MM.1S (cell line): Measurements from ENCODE around the gene RFX2.

Experiments
- DNase-seq: peaks from one replicate; pipeline ENCODE4 v3.0.0-alpha.2; 2015
- H2AFZ ChIP-seq: fragments of 300-600 bp; sonication (generic); 2 replicates; pipeline ENCODE4 v1.6.0; 2016; ENCODE audit warnings: antibody characterized with exemption, low read length
- H3F3A ChIP-seq: fragments of 300-600 bp; sonication (generic); 2 replicates; pipeline ENCODE4 v1.6.1; 2016; ENCODE audit warnings: mild to moderate bottlenecking, antibody characterized with exemption, low read length, moderate library complexity, mixed read lengths; ENCODE audit not compliant: insufficient read depth
- H3K27ac ChIP-seq: fragments of 300-600 bp; sonication (generic); 2 replicates; pipeline ENCODE4 v1.5.1; 2016; ENCODE audit warnings: mild to moderate bottlenecking, low read length
- H3K27me3 ChIP-seq: fragments of 300-600 bp; sonication (generic); replicated peaks from 2 replicates; pipeline ENCODE4 v1.6.0; 2016; ENCODE audit warnings: low read length; ENCODE audit not compliant: insufficient read depth
- H3K36me3 ChIP-seq: fragments of 300-600 bp; sonication (generic); replicated peaks from 2 replicates; pipeline ENCODE4 v1.6.1; 2016; ENCODE audit warnings: mild to moderate bottlenecking, low read length, mixed read lengths; ENCODE audit not compliant: insufficient read depth
- H3K4me1 ChIP-seq: fragments of 300-600 bp; sonication (generic); 2 replicates; pipeline ENCODE4 v1.6.1; 2016; ENCODE audit warnings: low read length, mixed read lengths
- H3K4me2 ChIP-seq: fragments of 300-600 bp; sonication (generic); 2 replicates; pipeline ENCODE4 v1.6.0; 2016; ENCODE audit warnings: low read depth, low read length
- H3K4me3 ChIP-seq: fragments of 300-600 bp; sonication (generic); 2 replicates; pipeline ENCODE4 v1.5.1; 2016; ENCODE audit warnings: low read length, mixed read lengths
- H3K79me2 ChIP-seq: fragments of 300-600 bp; sonication (generic); 2 replicates; pipeline ENCODE4 v1.6.1; 2016; ENCODE audit warnings: mixed run types, low read length, mixed read lengths
- H3K9ac ChIP-seq: fragments of 300-600 bp; sonication (generic); 2 replicates; pipeline ENCODE4 v1.6.1; 2016; ENCODE audit warnings: low read length, mixed read lengths
- H3K9me2 ChIP-seq: fragments of 300-600 bp; sonication (generic); replicated peaks from 2 replicates; pipeline ENCODE4 v1.6.1; 2016; ENCODE audit warnings: mild to moderate bottlenecking, low read length, mixed read lengths; ENCODE audit not compliant: insufficient read depth
- H3K9me3 ChIP-seq: fragments of 300-600 bp; sonication (generic); replicated peaks from 2 replicates; pipeline ENCODE4 v1.6.1; 2016; ENCODE audit warnings: mild to moderate bottlenecking, low read length, mixed read lengths; ENCODE audit not compliant: insufficient read depth
- H4K20me1 ChIP-seq: fragments of 300-600 bp; sonication (generic); 2 replicates; pipeline ENCODE4 v1.6.1; 2016; ENCODE audit warnings: mild to moderate bottlenecking, low read length, moderate library complexity, mixed read lengths; ENCODE audit not compliant: insufficient read depth
- EZH2 ChIP-seq: fragments of 300-600 bp; sonication (generic); optimal IDR thresholded peaks from 2 replicates; pipeline ENCODE3; 2017; ENCODE audit warnings: low read depth, mild to moderate bottlenecking, antibody characterized with exemption, low read length, mixed read lengths
- EZH2phosphoT487 ChIP-seq: fragments of 300-600 bp; sonication (generic); IDR thresholded peaks from 2 replicates; pipeline ENCODE4 v1.6.1; 2018; ENCODE audit warnings: antibody characterized with exemption, low read length
- TF ChIP-seq, protein P1 (sequence below): fragments of 300-600 bp; sonication (generic); IDR thresholded peaks from 2 replicates; pipeline ENCODE4 v1.5.1; 2016; ENCODE audit warnings: antibody characterized with exemption, low read length, mixed read lengths

The RFX2 gene

DNA sequence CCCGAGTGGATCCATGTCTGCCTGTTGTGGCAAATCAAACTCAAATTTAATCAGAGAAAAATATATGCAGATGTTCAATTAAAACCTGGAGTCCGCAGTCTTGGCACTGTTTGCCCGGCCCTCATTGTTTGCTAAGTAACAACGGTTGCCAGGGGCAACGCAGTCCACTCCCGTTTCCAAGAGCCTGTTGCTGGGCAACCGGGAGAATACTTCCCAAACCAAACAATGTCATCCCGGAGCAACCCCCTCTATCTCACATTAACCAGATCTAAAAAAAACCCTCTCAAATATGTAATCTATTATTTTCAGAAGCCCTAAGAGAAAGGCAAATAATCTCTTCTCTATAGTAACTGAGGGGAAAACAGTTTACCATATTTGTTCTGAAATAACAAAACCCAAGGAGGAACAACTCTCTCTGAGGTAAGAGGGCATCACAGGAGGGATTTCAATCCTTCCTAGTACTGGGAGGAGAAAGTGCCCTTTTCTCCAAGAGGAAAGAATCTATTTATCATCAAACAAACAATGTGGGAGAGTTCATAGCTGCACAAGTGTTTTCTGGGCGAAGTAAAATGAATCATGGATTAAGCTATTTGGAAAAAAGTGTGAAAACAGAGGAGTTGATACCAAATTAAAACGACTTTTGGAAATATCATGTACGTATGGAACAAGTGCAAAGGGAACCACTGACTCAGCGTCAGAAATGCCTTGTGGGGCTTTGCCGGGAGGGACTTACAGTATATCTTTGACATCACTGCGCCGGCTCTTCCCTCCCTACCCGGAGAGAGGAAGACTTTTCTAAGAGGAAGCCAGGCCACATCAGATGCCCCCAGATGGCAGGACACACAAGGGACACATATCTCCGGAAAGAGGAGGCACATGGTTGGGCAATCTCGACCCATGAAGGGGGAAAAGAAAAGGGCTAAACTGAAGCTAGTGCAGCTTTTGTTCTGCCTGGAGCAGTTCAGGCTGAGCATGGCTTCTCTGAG, 43.3 kb downstream of the RFX2 start:
- no peak overlapping the region for H3K9ac ChIP-seq
- H2AFZ ChIP-seq, result no peak overlapping the region

DNA sequence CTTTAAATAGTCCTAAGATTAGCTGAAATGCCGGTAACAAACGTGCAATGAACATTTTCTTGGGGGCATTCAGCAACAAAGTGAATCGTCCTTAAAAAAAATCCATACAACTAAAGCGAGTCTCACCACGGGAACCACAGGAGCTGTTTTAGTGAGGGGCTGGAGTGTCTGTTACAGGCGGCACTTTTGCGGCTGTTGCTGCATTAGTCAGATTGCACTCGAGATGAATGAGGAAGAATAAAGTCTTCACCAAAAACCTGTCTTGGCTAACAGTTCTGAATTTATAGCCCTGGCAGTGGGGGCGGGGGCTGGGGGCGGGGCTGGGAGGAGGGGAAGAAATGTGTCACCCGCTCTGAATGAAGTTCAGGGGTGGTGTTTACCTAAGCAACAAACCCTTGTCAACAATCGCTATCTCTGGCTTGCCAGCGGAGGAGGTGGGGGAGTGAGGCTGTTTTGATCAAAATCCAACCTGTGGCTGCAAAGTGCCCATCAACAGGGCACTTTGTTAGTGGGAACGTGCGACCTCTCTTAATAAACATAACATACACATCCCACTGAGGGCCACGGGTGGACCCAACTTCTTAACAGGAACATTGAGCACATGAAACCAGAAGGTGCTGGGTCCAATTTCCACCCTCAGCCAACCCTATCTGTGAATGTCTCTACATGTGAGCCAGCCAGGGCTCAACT, 44.5 kb downstream of the RFX2 start:
- H4K20me1 ChIP-seq, result no peaks in the 10 kb centered on the region
- no peaks in the 10 kb centered on the region for H3K4me1 ChIP-seq
- DNase-seq, result no peak
- no peaks in the 10 kb centered on the region for H3F3A ChIP-seq
- TF ChIP-seq EZH2 (no peak), EZH2phosphoT487 (no peak)
- TF ChIP-seq, protein P1, sequence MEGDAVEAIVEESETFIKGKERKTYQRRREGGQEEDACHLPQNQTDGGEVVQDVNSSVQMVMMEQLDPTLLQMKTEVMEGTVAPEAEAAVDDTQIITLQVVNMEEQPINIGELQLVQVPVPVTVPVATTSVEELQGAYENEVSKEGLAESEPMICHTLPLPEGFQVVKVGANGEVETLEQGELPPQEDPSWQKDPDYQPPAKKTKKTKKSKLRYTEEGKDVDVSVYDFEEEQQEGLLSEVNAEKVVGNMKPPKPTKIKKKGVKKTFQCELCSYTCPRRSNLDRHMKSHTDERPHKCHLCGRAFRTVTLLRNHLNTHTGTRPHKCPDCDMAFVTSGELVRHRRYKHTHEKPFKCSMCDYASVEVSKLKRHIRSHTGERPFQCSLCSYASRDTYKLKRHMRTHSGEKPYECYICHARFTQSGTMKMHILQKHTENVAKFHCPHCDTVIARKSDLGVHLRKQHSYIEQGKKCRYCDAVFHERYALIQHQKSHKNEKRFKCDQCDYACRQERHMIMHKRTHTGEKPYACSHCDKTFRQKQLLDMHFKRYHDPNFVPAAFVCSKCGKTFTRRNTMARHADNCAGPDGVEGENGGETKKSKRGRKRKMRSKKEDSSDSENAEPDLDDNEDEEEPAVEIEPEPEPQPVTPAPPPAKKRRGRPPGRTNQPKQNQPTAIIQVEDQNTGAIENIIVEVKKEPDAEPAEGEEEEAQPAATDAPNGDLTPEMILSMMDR, result no peak
- H3K4me3 ChIP-seq, result no peak overlapping the region
- no peak overlapping the region for H2AFZ ChIP-seq
- H3K36me3 ChIP-seq, result no peaks in the 10 kb centered on the region
- no peak overlapping the region for H3K27ac ChIP-seq
- no peaks in the 10 kb centered on the region for H3K9me3 ChIP-seq
- H3K4me2 ChIP-seq, result no peak overlapping the region
- H3K9me2 ChIP-seq, result no peaks in the 10 kb centered on the region
- H3K9ac ChIP-seq, result no peak overlapping the region
- peaks cover 73% of the 10 kb centered on the region for H3K27me3 ChIP-seq
- H3K79me2 ChIP-seq, result no peaks in the 10 kb centered on the region

More for the DNA sequence above, 43.3 kb downstream of the RFX2 start:
- H3K4me3 ChIP-seq, result no peak overlapping the region
- no peaks in the 10 kb centered on the region for H3F3A ChIP-seq
- H3K9me3 ChIP-seq, result no peaks in the 10 kb centered on the region
- peaks cover 73% of the 10 kb centered on the region for H3K27me3 ChIP-seq
- H3K36me3 ChIP-seq, result no peaks in the 10 kb centered on the region
- H3K27ac ChIP-seq, result no peak overlapping the region
- H3K4me1 ChIP-seq, result no peaks in the 10 kb centered on the region
- no peaks in the 10 kb centered on the region for H3K79me2 ChIP-seq
- no peak overlapping the region for H3K4me2 ChIP-seq
- no peak for DNase-seq
- no peak for TF ChIP-seq EZH2
- H4K20me1 ChIP-seq, result no peaks in the 10 kb centered on the region
- H3K9me2 ChIP-seq, result no peaks in the 10 kb centered on the region

DNA sequence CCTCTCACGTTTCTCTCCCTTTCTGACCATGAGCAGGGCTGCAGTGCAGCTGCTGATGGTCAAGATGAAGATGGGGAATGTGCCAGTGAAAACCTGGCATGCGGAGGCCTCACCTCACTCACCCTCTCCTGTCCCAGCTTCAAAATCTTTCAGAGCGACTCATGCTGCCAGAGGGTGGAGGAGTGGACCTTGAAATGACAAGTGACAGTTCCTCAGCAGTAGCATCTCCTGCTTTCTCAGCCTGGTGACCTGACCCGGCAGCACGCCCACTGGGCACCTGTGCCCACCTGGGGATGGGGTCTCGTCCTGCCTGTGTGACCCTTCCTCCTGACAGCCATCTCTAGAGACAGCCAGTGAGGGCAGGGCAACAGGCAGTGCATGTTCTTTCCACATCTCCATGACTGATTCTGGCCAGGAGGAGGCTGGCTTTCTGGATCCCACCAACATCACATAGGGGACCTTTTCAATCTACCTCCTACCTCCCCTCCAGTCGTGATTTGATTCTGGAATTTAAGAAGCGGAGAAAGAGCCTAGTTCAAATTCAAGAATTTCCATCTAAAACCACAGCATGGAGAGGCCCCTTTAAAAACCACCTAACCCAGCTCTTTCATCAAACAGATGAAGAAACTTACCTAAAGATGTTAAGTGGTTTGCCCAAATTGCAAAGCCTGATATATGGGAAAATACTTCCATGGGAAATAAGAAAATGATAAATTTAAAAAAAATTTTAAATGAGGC, 45.8 kb downstream of the RFX2 start:
- DNase-seq, result no peak

More for the DNA sequence above, 45.8 kb downstream of the RFX2 start:
- no peaks in the 10 kb centered on the region for H4K20me1 ChIP-seq
- no peaks in the 10 kb centered on the region for H3K9me3 ChIP-seq
- no peak overlapping the region for H3K4me2 ChIP-seq
- no peak overlapping the region for H3K4me3 ChIP-seq
- H3K27me3 ChIP-seq, result peaks cover 85% of the 10 kb centered on the region
- no peaks in the 10 kb centered on the region for H3K9me2 ChIP-seq
- H3K36me3 ChIP-seq, result no peaks in the 10 kb centered on the region
- no peak overlapping the region for H3K9ac ChIP-seq
- H3K27ac ChIP-seq, result no peak overlapping the region
- H3F3A ChIP-seq, result no peaks in the 10 kb centered on the region
- H3K4me1 ChIP-seq, result no peaks in the 10 kb centered on the region
- TF ChIP-seq EZH2, result no peak
- TF ChIP-seq, protein P1, result no peak
- no peak for TF ChIP-seq EZH2phosphoT487
- H3K79me2 ChIP-seq, result no peaks in the 10 kb centered on the region
- H2AFZ ChIP-seq, result no peak overlapping the region
